ENCODE data around the gene KRT74. TPM values are rescaled to one million over a fixed set of nuclear protein-coding genes. Genes with fewer than 3 reads are reported as not detected.

The KRT74 gene
- total RNA-seq, 1 experiment from 2014 or later = not detected

GRCh38 chr12:52582486-52582885 is 8.8 kb upstream of the KRT74 start (continued):
- TF ChIP-seq ZNF425 (CRISPR knock-in tag; conservative IDR thresholded peaks at IDR 0.05) (no peak), ETV6 (CRISPR knock-in tag; IDR thresholded peaks at IDR 0.05) (no peak), E2F5 (CRISPR knock-in tag; IDR thresholded peaks at IDR 0.05) (no peak), ZBTB43 (CRISPR knock-in tag; IDR thresholded peaks at IDR 0.05) (no peak), GRHL2 (CRISPR knock-in tag; IDR thresholded peaks at IDR 0.05; ENCODE audit: insufficient replicate concordance, severe bottlenecking) (no peak), SMAD4 (CRISPR knock-in tag; IDR thresholded peaks at IDR 0.05) (no peak), ZNF532 (CRISPR knock-in tag; IDR thresholded peaks at IDR 0.05; ENCODE audit: borderline replicate concordance) (no peak), FOXP4 (CRISPR knock-in tag; IDR thresholded peaks at IDR 0.05) (no peak), NFYB (CRISPR knock-in tag; conservative IDR thresholded peaks at IDR 0.05; ENCODE audit: low read depth) (no peak)

GRCh38 chr12:52581481-52581880 is 7.8 kb upstream of the KRT74 start:
- H3K9me3 Mint-ChIP-seq = no peaks in the 10 kb centered on the region
- CTCF ChIA-PET = interaction anchor here (1.1 to 5.2 kb wide), 10 partner anchors 9 to 400 kb away, joined by 3 to 50 read pairs (median 5); no protein-coding TSS in a partner anchor
- H3K27ac Mint-ChIP-seq = no peak overlapping the region
- no peak for DNase-seq (ENCODE audit: low spot score)
- POLR2A ChIA-PET = no interaction called here
- H3K36me3 Mint-ChIP-seq = no peaks in the 10 kb centered on the region
- H3K4me1 Mint-ChIP-seq = peaks cover 6% of the 10 kb centered on the region
- ATAC-seq = no peak
- no peaks in the 10 kb centered on the region for H3K27me3 Mint-ChIP-seq (ENCODE audit: low read depth)
- H3K4me3 Mint-ChIP-seq = no peak overlapping the region
- TF ChIP-seq USF1 (CRISPR knock-in tag; IDR thresholded peaks at IDR 0.05) (no peak), E2F5 (CRISPR knock-in tag; IDR thresholded peaks at IDR 0.05) (no peak), ZBTB21 (CRISPR knock-in tag; IDR thresholded peaks at IDR 0.05; ENCODE audit: borderline replicate concordance) (no peak), ETV6 (CRISPR knock-in tag; IDR thresholded peaks at IDR 0.05) (no peak), HMGXB4 (CRISPR knock-in tag; IDR thresholded peaks at IDR 0.05) (no peak), OVOL2 (CRISPR knock-in tag; IDR thresholded peaks at IDR 0.05; ENCODE audit: borderline replicate concordance) (no peak), TEAD4 (CRISPR knock-in tag; IDR thresholded peaks at IDR 0.05) (no peak), TEAD1 (CRISPR knock-in tag; IDR thresholded peaks at IDR 0.05) (no peak), EMX1 (CRISPR knock-in tag; IDR thresholded peaks at IDR 0.05) (no peak), ATF3 (CRISPR knock-in tag; conservative IDR thresholded peaks at IDR 0.05) (no peak), ATF1 (CRISPR knock-in tag; IDR thresholded peaks at IDR 0.05) (no peak), IRF2 (CRISPR knock-in tag; IDR thresholded peaks at IDR 0.05; ENCODE audit: borderline replicate concordance, low read depth) (no peak)
